ENCODE measurements around the gene DDX10.

Gene DDX10

GRCh38 chr11:108897071-108897481 is 232.2 kb downstream of the DDX10 start:
- DNase-seq (ENCODE audit: low read depth): no peak
- no peak for TF ChIP-seq POLR2A (IDR thresholded peaks at IDR 0.05; ENCODE audit: extremely low read depth, insufficient read length)
- TF ChIP-seq MAX (IDR thresholded peaks at IDR 0.05; ENCODE audit: low read depth, low read length): no peak
- no peak for TF ChIP-seq CTCF (IDR thresholded peaks at IDR 0.05; ENCODE audit: low read depth, low read length)
- no peak for TF ChIP-seq MYC (IDR thresholded peaks at IDR 0.05; ENCODE audit: low read depth, low read length)
- no peak overlapping the region for H3K4me3 ChIP-seq (ENCODE audit: low read depth, low read length)

GRCh38 chr11:108897916-108898315 is 233.0 kb downstream of the DDX10 start:
- no peak overlapping the region for H3K4me3 ChIP-seq (ENCODE audit: low read depth, low read length)
- no peak for DNase-seq (ENCODE audit: low read depth)

GRCh38 chr11:108901359-108901758 is 236.5 kb downstream of the DDX10 start:
- no peak for DNase-seq (ENCODE audit: low read depth)
- no peak overlapping the region for H3K4me3 ChIP-seq (ENCODE audit: low read depth, low read length)
- TF ChIP-seq POLR2A (IDR thresholded peaks at IDR 0.05; ENCODE audit: extremely low read depth, insufficient read length): no peak
- TF ChIP-seq MAX (IDR thresholded peaks at IDR 0.05; ENCODE audit: low read depth, low read length): no peak
- TF ChIP-seq MYC (IDR thresholded peaks at IDR 0.05; ENCODE audit: low read depth, low read length): no peak

More at GRCh38 chr11:108897916-108898315, 233.0 kb downstream of the DDX10 start:
- TF ChIP-seq MYC (IDR thresholded peaks at IDR 0.05; ENCODE audit: low read depth, low read length) (no peak), CTCF (IDR thresholded peaks at IDR 0.05; ENCODE audit: low read depth, low read length) (no peak), MAX (IDR thresholded peaks at IDR 0.05; ENCODE audit: low read depth, low read length) (no peak), POLR2A (IDR thresholded peaks at IDR 0.05; ENCODE audit: extremely low read depth, insufficient read length) (no peak)

GRCh38 chr11:108902027-108902469 is 237.2 kb downstream of the DDX10 start:
- no peak overlapping the region for H3K4me3 ChIP-seq (ENCODE audit: low read depth, low read length)
- no peak for DNase-seq (ENCODE audit: low read depth)
- no peak for TF ChIP-seq MAX (IDR thresholded peaks at IDR 0.05; ENCODE audit: low read depth, low read length)
- TF ChIP-seq CTCF (IDR thresholded peaks at IDR 0.05; ENCODE audit: low read depth, low read length): no peak
- TF ChIP-seq MYC (IDR thresholded peaks at IDR 0.05; ENCODE audit: low read depth, low read length): no peak
- TF ChIP-seq POLR2A (IDR thresholded peaks at IDR 0.05; ENCODE audit: extremely low read depth, insufficient read length): no peak

GRCh38 chr11:108904480-108904879 is 239.6 kb downstream of the DDX10 start:
- H3K4me3 ChIP-seq (ENCODE audit: low read depth, low read length): no peak overlapping the region
- TF ChIP-seq CTCF (IDR thresholded peaks at IDR 0.05; ENCODE audit: low read depth, low read length): no peak
- TF ChIP-seq POLR2A (IDR thresholded peaks at IDR 0.05; ENCODE audit: extremely low read depth, insufficient read length): no peak
- TF ChIP-seq MYC (IDR thresholded peaks at IDR 0.05; ENCODE audit: low read depth, low read length): no peak
- no peak for TF ChIP-seq MAX (IDR thresholded peaks at IDR 0.05; ENCODE audit: low read depth, low read length)
- no peak for DNase-seq (ENCODE audit: low read depth)

GRCh38 chr11:108906329-108906728 is 241.5 kb downstream of the DDX10 start:
- H3K4me3 ChIP-seq (ENCODE audit: low read depth, low read length): no peak overlapping the region
- DNase-seq (ENCODE audit: low read depth): no peak
- no peak for TF ChIP-seq POLR2A (IDR thresholded peaks at IDR 0.05; ENCODE audit: extremely low read depth, insufficient read length)
- no peak for TF ChIP-seq MAX (IDR thresholded peaks at IDR 0.05; ENCODE audit: low read depth, low read length)
- no peak for TF ChIP-seq MYC (IDR thresholded peaks at IDR 0.05; ENCODE audit: low read depth, low read length)
- TF ChIP-seq CTCF (IDR thresholded peaks at IDR 0.05; ENCODE audit: low read depth, low read length): no peak

Measured in NB4 (cell line).